Stimulated activated CD8-positive, alpha-beta memory T cell treated with anti-CD3 and anti-CD28 coated beads, Interleukin-2, amount 100 ng/mL, for 48 hours (primary cell): ENCODE measurements around the gene NATD1.

Experiments
- DNase-seq, 2 donors: peaks; one replicate each; pipeline ENCODE4 v3.0.0-alpha.2; 2020; ENCODE audit warnings: low read depth in 2 of 2

The NATD1 gene

GRCh38 chr17:21217346-21217745, 35.9 kb downstream of the NATD1 start:
- no peak for DNase-seq

DNA sequence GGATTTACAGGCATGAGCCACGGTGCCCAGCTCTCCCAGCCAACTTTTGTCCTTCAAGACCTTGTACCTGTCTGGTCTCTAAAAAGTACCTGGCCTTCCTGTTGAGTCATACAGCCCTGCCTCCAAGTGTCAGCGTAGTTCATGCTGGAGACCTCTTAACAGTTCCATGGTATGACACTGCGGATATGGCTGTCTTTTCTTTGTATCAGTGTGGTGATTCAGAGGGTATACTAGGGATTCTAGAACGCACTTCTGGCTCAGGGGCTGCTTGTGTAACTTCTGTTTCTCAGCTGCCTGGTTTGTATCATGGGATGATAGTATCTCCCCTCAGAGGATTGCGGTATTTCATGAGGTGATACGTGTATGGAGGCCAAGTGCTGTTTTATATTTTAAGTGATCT, 37.3 kb downstream of the NATD1 start:
- DNase-seq, result no peak

- DNase-seq, result no peak
Measured at GRCh38 chr17:21214777-21215541, 38.3 kb downstream of the NATD1 start.

GRCh38 chr17:21214015-21214776, 39.0 kb downstream of the NATD1 start, which contains the start of gene TMEM11:
TSS of gene TMEM11 (minus strand) at chr17:21214161. CDS start at chr17:21214152, 9 bp downstream.
- peak; percentile 92 to 95 for DNase-seq

GRCh38 chr17:21213638-21214014, 39.6 kb downstream of the NATD1 start:
- DNase-seq, result peak; percentile 4 to 11

DNA sequence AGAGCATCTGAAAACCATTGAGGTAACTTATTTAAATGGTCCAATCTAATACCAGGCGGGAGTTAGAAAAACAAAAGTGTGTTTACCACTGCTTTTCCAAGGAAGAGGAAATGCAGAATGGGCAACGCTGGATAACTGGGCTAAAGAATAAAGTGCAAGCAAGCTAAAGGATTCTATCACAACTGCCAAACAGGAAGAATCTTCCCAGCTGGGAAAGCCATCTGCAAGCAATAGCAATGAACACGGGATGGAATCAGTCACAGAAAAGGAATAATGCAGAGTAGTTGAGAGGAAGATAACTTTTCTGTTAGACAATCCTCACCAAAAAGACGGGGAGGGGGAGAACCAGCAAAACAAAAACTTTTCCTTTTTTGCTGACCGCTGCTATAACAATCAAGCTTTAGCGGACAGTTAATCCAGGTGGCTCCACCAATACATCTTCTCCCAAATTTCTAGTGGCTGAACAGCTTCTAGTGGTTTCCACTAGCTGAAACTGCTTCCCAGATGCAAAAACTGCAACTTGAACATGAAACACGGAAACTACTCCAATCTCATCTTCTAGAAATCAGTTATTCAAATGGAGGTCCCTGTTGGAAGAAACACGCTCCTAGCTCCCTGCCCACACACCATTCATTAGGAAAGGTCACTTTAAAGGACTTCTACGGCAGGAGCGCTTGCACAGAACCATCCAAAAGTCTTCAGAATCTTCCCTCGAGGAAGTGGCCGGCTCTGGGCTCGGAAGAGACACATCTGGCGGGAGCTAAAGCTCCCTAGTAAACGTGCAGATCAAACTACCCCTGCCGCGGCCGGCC, 40.2 kb downstream of the NATD1 start:
- DNase-seq, result no peak

GRCh38 chr17:21211825-21212479, 41.3 kb downstream of the NATD1 start:
- DNase-seq, result no peak

GRCh38 chr17:21210411-21211076, 42.7 kb downstream of the NATD1 start:
- no peak for DNase-seq

DNA sequence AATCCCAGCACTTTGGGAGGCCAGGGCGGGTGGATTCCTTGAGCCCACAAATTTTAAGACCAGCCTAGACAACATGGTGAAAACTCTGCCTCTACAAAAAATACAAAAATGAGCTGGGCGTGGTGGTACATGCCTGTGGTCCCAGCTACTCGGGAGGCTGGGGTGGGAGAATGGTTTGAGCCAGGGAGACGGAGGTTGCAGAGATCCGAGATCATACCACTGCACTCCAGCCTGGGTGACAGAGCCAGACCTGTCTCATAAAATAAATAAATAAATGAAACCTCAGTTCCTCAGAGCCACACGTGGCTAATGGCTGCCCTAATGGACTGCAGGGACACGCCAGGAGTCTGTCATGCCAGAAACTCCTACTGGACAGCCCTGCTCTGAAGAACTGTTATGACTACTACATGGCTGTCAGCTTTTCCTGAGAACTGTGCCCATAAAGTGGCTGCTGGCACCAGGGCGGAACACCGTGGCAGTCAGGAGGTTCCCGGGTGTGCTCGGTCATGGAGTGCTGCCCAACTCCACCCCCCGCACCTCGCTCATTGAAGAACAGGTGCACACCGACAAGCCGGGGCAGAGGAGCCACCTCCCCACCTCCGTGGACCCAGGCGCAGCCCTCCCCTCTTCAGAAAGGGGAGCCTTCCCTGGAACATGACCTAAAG, 43.6 kb downstream of the NATD1 start:
- no peak for DNase-seq

DNA sequence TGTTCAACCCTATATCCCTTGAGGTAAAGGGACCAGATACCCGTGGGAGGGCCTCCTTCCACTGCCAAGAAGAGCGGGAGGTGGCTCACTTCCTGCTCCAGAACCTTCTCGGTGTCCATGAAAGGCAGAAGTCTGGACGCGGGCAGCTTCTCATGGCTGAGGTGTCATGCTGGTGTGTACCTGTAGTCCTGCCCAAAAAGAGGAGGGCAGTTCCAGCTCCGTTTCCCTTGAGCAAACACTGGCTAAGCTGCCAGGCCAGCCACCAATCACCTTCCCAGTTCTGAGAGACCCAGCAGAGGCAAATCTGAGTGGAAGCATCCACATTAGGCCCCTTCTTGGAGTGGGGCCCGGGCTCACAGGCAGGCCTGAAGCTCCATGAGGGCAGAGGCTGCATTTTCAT, 44.9 kb downstream of the NATD1 start:
- DNase-seq, result no peak

GRCh38 chr17:21204935-21205334, 48.3 kb downstream of the NATD1 start:
- no peak for DNase-seq

DNA sequence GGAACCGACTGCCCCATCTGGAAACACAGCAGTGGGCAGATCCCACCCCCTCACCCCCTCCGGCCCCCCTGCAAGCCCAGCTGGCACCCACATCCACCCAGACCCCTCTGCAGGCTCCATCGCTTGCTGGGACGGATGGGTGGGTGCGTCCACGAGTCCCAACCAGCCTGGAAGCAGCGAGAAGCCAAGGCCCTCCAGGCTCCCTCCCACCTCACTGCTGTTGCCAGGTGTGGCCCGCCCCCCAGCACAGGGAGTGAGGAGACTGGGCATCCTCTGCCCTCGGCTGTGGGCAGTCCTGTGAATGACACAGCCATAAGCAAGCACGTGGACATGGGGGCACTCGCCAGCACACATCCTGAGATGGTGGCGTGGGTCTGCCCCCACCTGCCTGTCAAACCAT, 50.7 kb downstream of the NATD1 start:
- no peak for DNase-seq

GRCh38 chr17:21201874-21202273, 51.3 kb downstream of the NATD1 start:
- DNase-seq, result no peak

- DNase-seq, result no peak
Measured at GRCh38 chr17:21201298-21201595, 52.0 kb downstream of the NATD1 start.

GRCh38 chr17:21200590-21201297, 52.5 kb downstream of the NATD1 start:
- DNase-seq, result no peak

- DNase-seq, result no peak
Measured at GRCh38 chr17:21199856-21200255, 53.4 kb downstream of the NATD1 start.

DNA sequence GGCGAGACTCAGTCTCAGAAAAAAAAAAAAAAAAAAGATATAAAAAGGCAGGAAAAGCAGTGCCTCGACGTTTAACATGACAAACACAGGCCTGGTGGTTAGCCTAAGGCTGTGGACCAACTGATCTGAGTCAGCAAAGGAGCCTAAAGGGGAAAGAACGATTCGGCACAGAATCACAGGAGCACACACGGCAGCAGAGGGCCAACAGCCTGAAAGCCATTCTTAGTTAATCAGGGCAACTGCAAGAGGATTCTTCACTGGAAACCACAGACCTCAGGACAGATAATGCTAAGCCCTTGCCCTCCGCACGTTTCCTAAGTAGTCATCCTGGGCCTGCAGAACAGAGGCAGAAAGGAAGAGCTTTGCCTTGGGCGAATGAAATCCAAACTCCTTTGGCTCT, 53.9 kb downstream of the NATD1 start:
- no peak for DNase-seq

DNA sequence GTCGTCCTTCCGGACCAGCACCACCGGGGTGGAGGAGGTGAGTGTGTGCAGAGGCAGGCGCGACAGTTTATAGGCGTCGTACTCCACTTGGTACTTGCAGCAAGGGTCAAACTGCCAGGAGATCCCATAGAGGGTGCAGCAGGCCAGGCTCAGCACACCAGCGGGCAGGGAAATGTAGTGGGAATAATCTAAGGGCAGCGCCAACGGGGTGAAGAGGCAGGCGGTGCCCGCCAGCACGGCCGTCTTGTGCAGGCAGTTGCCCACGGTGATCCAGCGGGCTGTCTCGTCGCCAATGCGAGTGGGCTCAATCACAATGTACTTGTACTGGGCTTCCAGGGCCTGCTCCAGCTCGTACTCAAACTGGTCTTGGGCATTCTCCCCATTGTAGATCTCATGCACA, 54.8 kb downstream of the NATD1 start:
- DNase-seq, result no peak

GRCh38 chr17:21196126-21196525, 57.1 kb downstream of the NATD1 start:
- no peak for DNase-seq

- DNase-seq, result no peak
Measured at GRCh38 chr17:21194703-21195102, 58.5 kb downstream of the NATD1 start.
